Smooth muscle cell of the umbilical artery (primary cell): ENCODE results near the gene TIMM10. TPM values are rescaled to one million over a fixed set of nuclear protein-coding genes. Genes with fewer than 3 reads are reported as not detected.

Source experiments
- total RNA-seq: library from RNA; depleted of rRNA; stranded (reverse); fragments of >200 nt; gene quantifications from 2 replicates; pipeline ENCODE4 v1.2.3, GENCODE V29; 2014

Gene TIMM10, protein sequence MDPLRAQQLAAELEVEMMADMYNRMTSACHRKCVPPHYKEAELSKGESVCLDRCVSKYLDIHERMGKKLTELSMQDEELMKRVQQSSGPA
- 14.1 and 22.6 TPM in 2 replicates for total RNA-seq

DNA sequence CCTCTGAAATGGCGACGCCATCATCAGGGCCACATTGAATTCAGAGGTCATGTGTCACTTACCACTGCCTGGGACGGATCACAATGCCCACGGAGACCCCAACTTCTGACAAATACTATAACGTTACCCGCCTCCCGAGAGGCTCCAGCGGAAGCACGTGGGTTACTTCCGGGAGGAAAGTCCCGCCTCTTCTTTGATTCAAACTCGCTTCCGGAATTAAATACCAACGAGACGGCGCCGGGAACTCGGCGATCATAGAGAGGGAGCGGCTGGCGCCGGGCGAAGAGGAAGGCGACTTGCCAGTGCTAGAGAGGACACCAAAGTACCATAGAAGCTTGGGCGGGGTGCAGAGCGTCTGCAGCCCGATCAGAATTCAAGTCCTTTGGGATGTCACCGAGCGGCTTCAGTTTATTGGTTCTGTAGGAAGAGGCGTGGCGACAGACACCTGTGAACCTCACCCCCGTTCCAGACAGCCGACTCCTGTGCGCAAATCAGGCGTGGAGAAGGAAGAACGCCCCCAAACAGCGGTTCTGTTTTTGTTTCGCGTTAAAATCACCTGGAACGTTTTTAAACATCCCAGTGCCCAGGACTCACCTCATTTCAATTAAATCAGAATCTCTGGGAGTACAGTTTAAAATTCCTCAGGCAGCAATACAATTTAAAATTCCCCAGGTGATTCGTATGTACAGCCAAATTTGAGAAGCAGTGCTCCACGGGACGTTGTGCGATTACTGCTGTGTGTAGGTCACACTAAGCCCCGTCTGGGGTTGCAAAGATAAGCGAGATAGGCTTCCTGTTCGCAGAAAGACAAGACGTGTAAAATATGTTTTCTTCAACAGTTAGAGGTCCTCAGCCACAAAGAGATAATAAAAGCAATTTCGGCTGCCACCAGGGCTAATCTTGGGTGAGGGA, at the start of gene TIMM10:
TIMM10 (minus strand) TSS at position 159 of the 912 bp plus-strand sequence. CDS start 565 bp downstream, outside the sequence.

DNA sequence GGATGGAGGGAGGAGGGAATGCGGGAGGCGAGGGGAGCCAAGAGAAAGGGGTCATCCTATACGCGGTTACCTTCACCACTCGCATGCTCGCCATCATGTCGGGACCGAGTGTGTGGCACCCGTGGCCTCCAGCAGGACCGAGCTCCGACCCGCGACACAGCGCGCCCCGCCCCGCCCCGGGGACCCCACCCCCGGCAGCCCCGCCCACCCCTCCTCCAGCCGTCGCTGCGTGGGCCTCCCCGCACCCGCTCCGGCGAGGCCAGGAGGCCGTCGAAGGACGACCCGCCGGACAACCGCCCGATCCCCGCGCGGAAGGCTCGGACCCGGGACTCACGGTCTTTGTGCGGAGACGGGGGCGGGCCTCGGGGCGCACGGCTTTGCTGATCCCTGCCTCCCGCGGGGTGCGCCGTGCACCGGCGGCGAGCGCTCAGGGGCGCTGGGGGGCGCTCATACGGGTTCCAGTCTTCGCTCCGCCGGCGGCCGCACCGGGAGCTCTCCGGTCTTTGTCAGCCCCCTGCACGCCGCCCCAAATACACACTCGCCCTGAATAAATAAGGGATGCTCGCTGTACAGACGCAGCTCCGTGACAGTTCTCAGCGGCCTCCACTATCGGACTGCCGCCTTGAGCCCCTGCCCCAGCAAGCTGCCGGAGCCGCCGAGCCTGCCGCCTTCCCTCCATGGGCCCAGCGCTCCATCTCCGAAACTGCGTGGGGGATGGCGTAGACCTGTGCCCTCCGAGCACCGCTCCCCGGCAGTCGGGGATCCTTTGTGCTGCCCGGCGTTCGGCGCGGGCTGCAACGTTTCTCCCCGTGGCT, 37.2 kb upstream of the TIMM10 start, which contains the start of gene UBE2L6:
UBE2L6 (minus strand) TSS at position 158 of the 815 bp plus-strand sequence; CDS start at position 97, 61 bp downstream.

DNA sequence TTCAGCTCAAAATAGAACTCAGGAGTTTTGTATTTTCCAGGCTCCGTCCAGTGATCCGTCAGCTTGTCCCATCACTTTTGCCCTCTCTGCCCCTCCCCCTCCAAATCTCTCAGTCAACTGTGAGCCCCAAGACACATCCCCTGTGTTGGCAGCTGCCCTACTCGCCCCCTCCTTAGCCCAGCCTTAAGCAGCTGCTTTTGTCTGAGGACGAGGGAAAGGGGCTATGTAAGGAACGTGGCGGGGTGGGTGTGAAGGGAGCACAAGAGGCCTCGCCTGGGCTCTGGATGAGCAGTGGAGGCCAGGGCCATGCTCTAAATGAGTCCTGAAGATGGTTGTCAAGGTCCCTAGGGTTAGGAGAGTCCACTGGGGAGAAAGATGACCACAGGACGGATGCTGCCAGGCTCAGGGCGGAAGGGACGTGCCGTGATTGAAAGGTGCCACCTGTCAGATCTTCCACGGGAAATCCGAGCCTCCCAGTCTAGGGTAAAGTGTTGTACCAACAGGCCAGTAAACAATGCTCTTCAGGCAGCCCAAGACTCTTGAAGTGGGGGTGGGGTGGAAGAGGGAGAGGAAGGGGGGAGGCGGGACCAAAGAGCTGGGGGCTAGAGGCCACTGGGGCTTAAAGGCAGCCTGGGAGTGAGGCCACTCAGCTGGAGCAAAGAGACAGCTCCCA, 6.5 kb upstream of the TIMM10 start, which contains the start of gene SMTNL1:
SMTNL1 (plus strand) TSS at position 649 of the 673 bp plus-strand sequence. CDS start 5,048 bp downstream, outside the sequence.

DNA sequence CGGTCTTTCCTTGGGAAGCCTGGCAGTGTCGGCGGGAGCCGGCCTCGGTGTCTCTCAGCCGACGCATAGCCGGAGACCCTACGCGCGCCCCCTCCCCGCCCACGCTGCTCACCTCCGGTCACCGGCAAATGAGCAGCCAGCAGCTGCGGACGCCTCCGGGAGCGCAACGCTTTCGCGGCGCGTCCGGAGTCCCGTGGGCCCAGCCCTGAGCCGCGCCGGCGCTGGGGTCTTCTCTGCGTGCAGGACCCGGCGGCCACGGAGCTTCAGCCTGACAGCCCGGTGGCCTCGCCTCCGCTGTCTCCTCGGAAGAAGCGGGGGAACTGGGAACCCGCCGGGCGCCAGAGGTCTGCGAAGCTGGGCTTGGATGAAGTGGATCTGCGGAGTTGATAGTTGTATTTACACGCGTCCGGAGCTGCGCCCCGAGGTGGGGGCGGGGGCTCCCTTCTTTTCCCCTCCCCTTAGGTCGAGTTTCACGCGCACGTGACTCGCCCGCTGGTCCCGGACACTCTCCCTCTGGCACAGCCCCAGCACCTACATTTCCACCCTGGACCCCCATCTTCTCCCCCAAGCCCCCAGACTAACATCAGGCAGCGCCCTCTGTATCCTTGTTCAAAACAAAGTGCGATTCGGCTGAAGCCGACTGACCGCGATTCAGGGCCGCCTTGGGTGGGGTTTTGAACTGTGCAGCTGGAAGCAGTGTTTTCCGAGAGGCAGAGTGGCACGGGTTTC, 15.1 kb downstream of the TIMM10 start, which contains the start of gene SLC43A1:
SLC43A1 (minus strand) TSS at position 371 of the 729 bp plus-strand sequence. CDS start 1,591 bp downstream, outside the sequence.

Other genes with a start within 250 kb of the TIMM10 start
- 63.8 and 76.7 TPM in 2 replicates for gene TNKS1BP1, start 205.8 kb downstream of the TIMM10 start, total RNA-seq
- 46.3 and 85.6 TPM in 2 replicates for gene SSRP1, start 194.9 kb downstream of the TIMM10 start, total RNA-seq
- not detected in 2 replicates for gene P2RX3, start 192.4 kb downstream of the TIMM10 start, total RNA-seq
- not detected in 2 replicates for gene PRG3, start 149.6 kb downstream of the TIMM10 start, total RNA-seq
- gene PRG2, start 140.1 kb downstream of the TIMM10 start, total RNA-seq, result 0.09 and 0.89 TPM in 2 replicates
- gene SLC43A3, start 103.6 kb downstream of the TIMM10 start, total RNA-seq, result 38.6 and 49.6 TPM in 2 replicates
- gene RTN4RL2, start 70.2 kb downstream of the TIMM10 start, total RNA-seq, result 0.05 TPM in 1 of 2 replicates, not detected in the other
- gene SLC43A1, start 15.1 kb downstream of the TIMM10 start, total RNA-seq, result 12.5 and 17.8 TPM in 2 replicates
- not detected in 2 replicates for gene SMTNL1, start 6.8 kb upstream of the TIMM10 start, total RNA-seq
- gene UBE2L6, start 36.9 kb upstream of the TIMM10 start, total RNA-seq, result 31.2 and 33.7 TPM in 2 replicates
- gene SERPING1, start 66.9 kb upstream of the TIMM10 start, total RNA-seq, result 4.5 and 7.9 TPM in 2 replicates
- gene YPEL4, start 119.2 kb upstream of the TIMM10 start, total RNA-seq, result 0.23 and 0.89 TPM in 2 replicates
- 17.7 and 19.0 TPM in 2 replicates for gene CLP1, start 127.0 kb upstream of the TIMM10 start, total RNA-seq
- gene ZDHHC5, start 137.4 kb upstream of the TIMM10 start, total RNA-seq, result 34.7 and 50.5 TPM in 2 replicates
- gene MED19, start 181.5 kb upstream of the TIMM10 start, total RNA-seq, result 11.9 TPM in 2 replicates
- 48.4 and 55.8 TPM in 2 replicates for gene TMX2, start 181.8 kb upstream of the TIMM10 start, total RNA-seq
- gene SELENOH, start 210.7 kb upstream of the TIMM10 start, total RNA-seq, result 50.6 and 113 TPM in 2 replicates
- gene BTBD18, start 221.1 kb upstream of the TIMM10 start, total RNA-seq, result not detected in 2 replicates
- 107 and 156 TPM in 2 replicates for gene CTNND1, start 231.0 kb upstream of the TIMM10 start, total RNA-seq